Left colon (tissue), 2 donors: ENCODE data around the gene TBC1D7. TPM values are rescaled to one million over a fixed set of nuclear protein-coding genes. Genes with fewer than 3 reads are reported as not detected.
"Not testable (repeated sequence)": the region's sequence is repeated elsewhere in the genome, so short reads cannot be mapped to it uniquely, and the experiment has no call there.

Source experiments
- ATAC-seq: fragments of 200-7000 bp; cut with Tn5 transposase; one replicate; pipeline ENCODE4 v1.9.1; 2020; ENCODE audit warnings: mild to moderate bottlenecking, moderate library complexity
- DNase-seq, 2 donors: peaks; one replicate each; pipeline ENCODE4 v3.0.0-alpha.2; 2020
- intact Hi-C, 2 donors: fragments of 100-400 bp; cut with DNase I in 1 of 2; cut with micrococcal nuclease in 1 of 2; formaldehyde crosslinking; loops; one replicate each; pipeline versions ENCODE4 v1.11.2 to v1.14.0; 2022; cut with DNase I, micrococcal nuclease
- total RNA-seq, 2 donors: library from RNA; stranded (reverse); fragmentation: NEBNext Ultra II Directional; extraction: Animal tissue kit (Norgen Biotek cat#: 25700); gene quantifications; one replicate each; pipeline ENCODE4 v1.2.1, GENCODE V29; 2021
- donor health status: DM: no; HTN: no; CAD: no.
- donor health status: DM: yes; HTN: yes; CAD: no.

Gene TBC1D7
- total RNA-seq, 2 donors from 2014 or later, result 20.9 to 22.1 TPM

DNA sequence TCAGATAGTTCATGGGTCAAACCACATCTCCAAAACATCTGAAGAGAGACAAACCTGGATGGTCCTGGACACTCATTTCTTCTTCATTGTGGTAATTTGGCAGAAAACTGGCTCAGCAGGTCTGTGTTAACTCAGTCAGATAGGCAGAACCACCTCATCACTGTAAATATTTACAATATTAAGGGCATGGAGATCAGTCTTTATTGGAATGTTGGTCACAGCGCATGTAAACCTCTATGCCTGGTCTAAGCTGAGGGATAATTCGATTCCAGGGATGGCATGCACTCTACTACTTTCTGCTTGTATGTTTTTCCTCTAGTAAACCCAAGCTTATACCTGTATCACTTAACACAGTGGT, 4.0 kb upstream of the TBC1D7 start:
- intact Hi-C loops, result loop anchor here in 1 of 2 donors (10.0 kb wide), 1 partner anchor 418 kb away; no protein-coding TSS in a partner anchor
- no peak for ATAC-seq
- no peak for DNase-seq

GRCh38 chr6:13331516-13332348, 3.4 kb upstream of the TBC1D7 start:
- intact Hi-C loops, result loop anchor here in 1 of 2 donors (10.0 kb wide), 1 partner anchor 417 kb away; no protein-coding TSS in a partner anchor
- no peak for DNase-seq

DNA sequence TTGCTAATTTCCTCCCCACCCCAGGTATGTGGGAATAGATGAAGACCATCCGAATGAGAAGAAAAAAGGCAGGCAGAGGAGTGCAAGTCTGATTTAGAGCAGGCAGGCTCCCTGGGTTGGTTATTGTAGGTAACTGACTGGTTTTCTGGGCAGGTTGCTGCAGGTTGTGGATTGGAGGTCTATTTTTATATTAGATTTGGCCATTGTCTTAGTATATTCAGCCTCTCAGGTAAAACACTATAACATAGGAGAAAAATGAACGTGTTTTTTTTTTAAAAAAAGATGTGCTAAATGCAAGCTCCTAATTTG, 492 bp upstream of the TBC1D7 start:
- intact Hi-C loops, result no loop called here
- no peak for ATAC-seq
- DNase-seq, result no peak

More at GRCh38 chr6:13331516-13332348, 3.4 kb upstream of the TBC1D7 start:
- peak; percentile 18 for ATAC-seq

GRCh38 chr6:13327691-13328075, 654 bp downstream of the TBC1D7 start:
- DNase-seq (no peak), ATAC-seq (peak; percentile 22)
- intact Hi-C loops, result no loop called here

GRCh38 chr6:13326031-13326586, 2.2 kb downstream of the TBC1D7 start:
- DNase-seq, ATAC-seq, intact Hi-C loops: not testable (repeated sequence)

- no peak for DNase-seq
- ATAC-seq, result no peak
- intact Hi-C loops, result no loop called here
Measured at GRCh38 chr6:13319891-13320564, 8.3 kb downstream of the TBC1D7 start.

DNA sequence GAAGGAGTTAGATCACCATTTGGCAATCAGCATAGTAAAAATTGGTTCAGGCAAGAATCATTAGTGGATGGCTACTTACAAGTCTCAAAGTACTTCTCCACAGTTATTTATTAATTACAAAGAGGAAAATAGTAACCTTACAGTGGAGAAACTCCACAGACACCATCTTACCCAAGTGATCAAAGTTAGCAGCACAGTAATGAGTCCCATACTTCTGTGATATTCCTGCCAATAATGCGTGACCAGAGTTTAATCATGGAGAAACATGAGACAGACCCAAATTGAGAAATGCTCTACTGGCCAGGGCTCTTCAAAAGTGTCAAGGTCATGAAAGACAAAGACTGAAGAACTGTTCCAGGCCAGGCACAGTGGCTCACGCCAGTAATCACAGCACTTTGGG, 9.5 kb downstream of the TBC1D7 start:
- no peak for DNase-seq
- intact Hi-C loops, result no loop called here
- no peak for ATAC-seq

GRCh38 chr6:13315896-13316295, 12.4 kb downstream of the TBC1D7 start:
- DNase-seq (no peak), ATAC-seq (no peak)
- intact Hi-C loops, result no loop called here

DNA sequence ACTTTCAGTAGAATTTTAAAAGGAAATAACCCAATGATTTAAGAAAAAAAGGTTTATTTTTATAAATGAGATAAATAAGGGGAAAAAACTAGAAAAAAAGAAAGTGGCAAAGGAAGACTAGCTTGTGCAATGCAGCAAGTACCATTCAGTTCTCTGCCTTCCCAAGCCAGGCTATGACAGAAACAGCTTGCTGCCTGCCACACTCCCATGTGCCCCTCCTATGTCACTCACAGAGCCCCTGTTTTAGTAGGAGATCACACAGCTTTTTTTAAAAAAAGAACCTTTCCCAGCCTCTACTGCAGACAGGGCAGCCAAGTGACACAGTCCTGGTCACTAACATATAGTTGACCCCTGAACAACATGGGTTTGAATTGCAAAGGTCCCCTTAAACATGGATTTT, 13.5 kb downstream of the TBC1D7 start:
- DNase-seq (no peak), ATAC-seq (no peak)
- intact Hi-C loops, result no loop called here

DNA sequence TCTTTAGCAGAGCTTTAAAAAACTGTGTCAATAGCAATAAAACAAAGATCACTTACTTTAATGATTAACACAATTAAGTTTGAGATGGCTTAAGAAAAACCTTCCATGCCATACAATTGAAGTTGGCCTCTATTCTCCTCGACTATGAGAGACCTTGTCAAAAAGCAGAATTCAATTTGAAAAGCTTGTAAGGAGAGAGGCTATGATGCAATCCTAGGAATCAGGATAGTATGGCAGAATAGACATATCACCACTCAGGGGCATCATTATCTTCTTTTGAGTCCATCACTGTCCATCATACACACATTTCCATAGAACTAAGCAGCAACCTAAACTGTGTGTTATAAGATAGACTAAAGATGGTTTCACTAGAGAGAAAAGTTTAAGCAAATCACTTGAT, 17.2 kb downstream of the TBC1D7 start:
- ATAC-seq (no peak), DNase-seq (no peak)
- intact Hi-C loops, result no loop called here

DNA sequence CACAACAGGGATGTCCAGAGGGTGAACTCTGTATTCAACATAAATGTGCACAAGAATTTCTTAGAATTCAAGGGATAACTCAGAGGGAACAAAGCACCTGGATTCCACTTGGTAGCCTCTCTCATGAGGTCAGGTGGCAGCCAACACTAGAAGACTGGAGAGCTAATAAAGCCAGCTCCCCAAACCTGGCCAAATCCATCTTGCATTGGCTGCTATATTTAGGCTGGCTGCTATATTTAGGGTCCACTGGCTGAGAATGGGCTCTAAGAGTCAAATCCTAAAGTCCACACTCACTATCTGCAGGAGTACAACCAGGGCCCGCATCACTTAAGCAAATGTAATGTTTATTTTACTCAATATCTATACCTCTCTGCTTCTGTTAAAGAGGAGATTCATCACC, 20.0 kb downstream of the TBC1D7 start:
- DNase-seq (no peak), ATAC-seq (no peak)
- intact Hi-C loops, result no loop called here

GRCh38 chr6:13307508-13307995, 20.8 kb downstream of the TBC1D7 start:
- ATAC-seq (no peak), DNase-seq (no peak)
- intact Hi-C loops, result no loop called here

GRCh38 chr6:13305791-13306190, 22.5 kb downstream of the TBC1D7 start:
- DNase-seq (no peak), ATAC-seq (no peak)
- intact Hi-C loops, result no loop called here

GRCh38 chr6:13305288-13305687, 23.0 kb downstream of the TBC1D7 start:
- no peak for ATAC-seq

GRCh38 chr6:13304580-13305260, 23.6 kb downstream of the TBC1D7 start:
- no peak for ATAC-seq
- intact Hi-C loops, result no loop called here
- DNase-seq, result no peak

More at GRCh38 chr6:13305288-13305687, 23.0 kb downstream of the TBC1D7 start:
- intact Hi-C loops, result no loop called here
- no peak for DNase-seq

- no peak for DNase-seq
- intact Hi-C loops, result no loop called here
- ATAC-seq, result no peak
Measured at GRCh38 chr6:13304101-13304500, 24.2 kb downstream of the TBC1D7 start.

- DNase-seq, result peak; percentile 84 to 92
- intact Hi-C loops, result no loop called here
- peak; percentile 78 for ATAC-seq
Measured at GRCh38 chr6:13303668-13304017, 24.7 kb downstream of the TBC1D7 start.

DNA sequence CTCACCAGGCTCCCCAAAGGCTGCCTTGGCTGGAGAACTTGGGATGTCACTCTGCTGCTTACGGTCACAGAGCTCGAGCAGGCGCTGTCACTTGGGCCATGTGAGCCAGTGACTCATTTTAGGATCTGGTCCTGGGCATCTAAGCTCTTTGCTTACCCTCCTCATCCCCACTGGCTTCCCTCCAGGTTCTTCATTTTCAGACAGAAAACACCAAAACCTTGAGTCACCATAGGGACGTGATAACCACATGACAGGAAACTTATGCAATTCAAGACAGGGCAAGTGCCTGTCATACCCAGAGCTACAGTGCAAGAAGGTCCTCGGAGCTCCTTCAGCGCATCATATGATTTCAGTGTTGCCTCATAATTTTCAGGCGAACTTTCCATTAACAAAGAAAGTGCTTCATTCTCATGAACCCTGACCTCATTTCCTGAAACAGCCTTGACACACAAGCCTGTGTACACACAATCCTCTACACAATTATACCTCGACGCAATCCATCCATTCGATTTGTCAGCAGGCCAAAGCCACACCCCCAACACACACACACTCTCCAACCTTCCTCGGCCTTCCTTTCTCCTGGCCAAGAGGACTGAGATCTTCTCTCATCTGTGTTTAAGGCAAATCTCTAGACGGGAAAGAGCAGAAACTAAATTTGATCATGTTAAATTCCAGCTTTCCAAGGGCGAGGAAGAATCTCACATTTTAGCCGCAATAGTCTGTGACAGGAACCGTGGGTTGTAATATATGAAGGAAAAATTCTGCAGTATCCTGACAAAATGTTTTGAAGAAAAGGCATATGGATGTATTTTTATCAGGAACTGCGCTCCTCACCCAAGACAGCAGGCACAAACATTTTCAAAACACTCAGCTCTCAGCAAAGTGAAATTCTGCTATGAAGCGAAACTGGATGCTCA, 25.3 kb downstream of the TBC1D7 start:
- intact Hi-C loops, result no loop called here
- peak; percentile 96 for ATAC-seq

GRCh38 chr6:13302291-13302690, 26.0 kb downstream of the TBC1D7 start:
- intact Hi-C loops, result no loop called here
- DNase-seq, result no peak
- no peak for ATAC-seq

More for the DNA sequence above, 25.3 kb downstream of the TBC1D7 start:
- peak; percentile 80 to 82 for DNase-seq
